ENCODE data around the gene FAM221A.
A peak's percentile ranks its signal among the peaks of the same experiment; 100 is the strongest.
"Not testable (repeated sequence)": the region's sequence is repeated elsewhere in the genome, so short reads cannot be mapped to it uniquely, and the experiment has no call there.

FAM221A gene

DNA sequence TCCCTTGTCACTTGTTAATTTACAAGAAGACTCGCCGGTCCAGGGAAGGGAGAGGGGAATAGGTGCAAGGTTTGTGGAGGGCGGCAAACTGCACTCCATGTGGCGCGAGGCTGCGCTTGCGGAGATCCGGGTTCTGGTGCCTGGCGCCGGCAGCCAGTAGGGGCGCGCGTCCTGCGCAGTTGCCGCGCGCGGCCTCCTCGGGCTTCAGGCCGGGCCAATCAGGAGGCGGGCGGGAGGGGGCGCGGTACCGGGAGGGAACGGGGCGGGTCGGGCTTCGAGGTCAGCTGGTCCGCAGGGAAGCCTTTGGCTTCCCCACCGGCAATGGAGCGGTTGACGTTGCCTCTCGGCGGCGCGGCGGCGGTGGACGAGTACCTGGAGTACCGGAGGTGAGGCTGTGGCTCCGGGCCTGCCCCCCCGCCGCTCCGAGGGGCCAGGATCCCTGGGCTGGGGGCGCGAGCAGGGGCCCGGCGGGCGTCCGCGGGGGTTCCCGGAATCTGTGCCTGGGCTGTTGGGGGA is at the start of gene FAM221A:
FAM221A (plus strand) TSS at position 302 of the 516 bp plus-strand sequence; CDS start at position 322, 20 bp downstream.
- H3K4me1 Mint-ChIP-seq: peaks cover 18% of the 10 kb centered on the region
- peak within 1 kb of the TSS; percentile 94 for H3K4me3 Mint-ChIP-seq
- H3K9me3 Mint-ChIP-seq: no peaks in the 10 kb centered on the region

GRCh38 chr7:23633417-23633816 is 46.6 kb upstream of the FAM221A start:
- H3K4me1 Mint-ChIP-seq: no peaks in the 10 kb centered on the region
- no peaks in the 10 kb centered on the region for H3K9me3 Mint-ChIP-seq
- H3K4me3 Mint-ChIP-seq: no peak overlapping the region
- no peaks in the 10 kb centered on the region for H3K27me3 Mint-ChIP-seq
- no peak overlapping the region for H3K27ac Mint-ChIP-seq
- H3K36me3 Mint-ChIP-seq: peaks cover 6% of the 10 kb centered on the region

More for the DNA sequence above, at the start of gene FAM221A:
- H3K27me3 Mint-ChIP-seq: no peaks in the 10 kb centered on the region
- peak within 1 kb of the TSS; percentile 79 for H3K27ac Mint-ChIP-seq
- no peaks in the 10 kb centered on the region for H3K36me3 Mint-ChIP-seq

- no peak overlapping the region for H3K4me3 Mint-ChIP-seq
- H3K9me3 Mint-ChIP-seq: no peaks in the 10 kb centered on the region
- no peaks in the 10 kb centered on the region for H3K4me1 Mint-ChIP-seq
- H3K27ac Mint-ChIP-seq: no peak overlapping the region
- H3K36me3 Mint-ChIP-seq: peaks cover 2% of the 10 kb centered on the region
- H3K27me3 Mint-ChIP-seq: no peaks in the 10 kb centered on the region
These were observed 34.2 kb upstream of the FAM221A start for GRCh38 chr7:23645822-23646221.

GRCh38 chr7:23653942-23654341 is 26.1 kb upstream of the FAM221A start:
- Mint-ChIP-seq H3K4me3 (no peak overlapping the region), H3K9me3 (peaks cover 31% of the 10 kb centered on the region), H3K36me3 (peaks cover 4% of the 10 kb centered on the region), H3K27ac (no peak overlapping the region), H3K4me1 (no peaks in the 10 kb centered on the region), H3K27me3 (peaks cover 2% of the 10 kb centered on the region)

GRCh38 chr7:23654508-23654907 is 25.5 kb upstream of the FAM221A start:
- Mint-ChIP-seq H3K4me1 (no peaks in the 10 kb centered on the region), H3K9me3 (peaks cover 31% of the 10 kb centered on the region), H3K27me3 (peaks cover 2% of the 10 kb centered on the region), H3K27ac (no peak overlapping the region), H3K4me3 (no peak overlapping the region), H3K36me3 (peaks cover 4% of the 10 kb centered on the region)

DNA sequence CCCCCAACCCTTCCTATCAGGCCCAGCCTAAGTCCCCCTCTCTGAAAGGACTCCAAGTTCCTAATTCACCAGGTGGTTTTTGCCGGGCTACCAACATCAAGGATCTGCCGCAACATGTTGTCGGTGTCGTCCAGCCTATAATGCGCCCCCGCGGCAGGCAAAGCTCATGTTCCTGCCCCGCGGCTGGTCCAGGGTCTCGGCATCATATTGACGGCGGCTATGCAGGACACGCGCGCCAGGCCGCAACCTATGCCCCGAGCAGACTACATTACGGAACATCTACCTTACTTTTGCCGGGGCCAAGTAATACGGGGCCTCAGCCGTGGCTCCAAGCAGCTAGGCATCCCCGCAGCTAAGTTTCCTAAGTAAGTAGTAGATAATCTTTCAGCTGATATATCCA is 24.6 kb upstream of the FAM221A start:
- no peaks in the 10 kb centered on the region for H3K4me1 Mint-ChIP-seq
- H3K36me3 Mint-ChIP-seq: peaks cover 4% of the 10 kb centered on the region
- no peak overlapping the region for H3K4me3 Mint-ChIP-seq
- no peak overlapping the region for H3K27ac Mint-ChIP-seq
- H3K27me3 Mint-ChIP-seq: peaks cover 2% of the 10 kb centered on the region
- H3K9me3 Mint-ChIP-seq: peaks cover 31% of the 10 kb centered on the region

- H3K27ac Mint-ChIP-seq: no peak overlapping the region
- H3K4me3 Mint-ChIP-seq: no peak overlapping the region
- peaks cover 28% of the 10 kb centered on the region for H3K9me3 Mint-ChIP-seq
- no peaks in the 10 kb centered on the region for H3K4me1 Mint-ChIP-seq
- H3K27me3 Mint-ChIP-seq: peaks cover 2% of the 10 kb centered on the region
- H3K36me3 Mint-ChIP-seq: peaks cover 2% of the 10 kb centered on the region
These were observed 21.1 kb upstream of the FAM221A start for GRCh38 chr7:23658831-23659427.

DNA sequence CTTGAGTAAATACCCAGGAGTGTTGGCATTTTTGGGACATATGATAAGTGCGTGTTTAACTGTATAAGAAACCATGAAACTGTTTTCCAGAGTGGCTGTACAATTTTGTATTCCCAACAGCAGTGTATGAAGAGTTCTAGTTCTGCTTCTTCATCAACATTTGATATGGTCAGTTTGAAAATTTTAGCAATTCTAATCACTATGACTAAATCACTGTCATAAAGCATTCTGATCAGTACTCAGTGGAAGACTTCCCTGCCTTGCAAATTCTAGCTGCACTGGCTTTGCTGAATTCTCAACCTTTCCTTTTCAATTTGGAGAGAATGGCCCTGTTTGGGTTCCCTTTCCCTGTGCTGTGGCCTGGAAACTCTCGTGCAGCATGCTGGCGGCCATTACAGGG is 18.6 kb upstream of the FAM221A start:
- peaks cover 11% of the 10 kb centered on the region for H3K9me3 Mint-ChIP-seq
- no peak overlapping the region for H3K27ac Mint-ChIP-seq
- no peak overlapping the region for H3K4me3 Mint-ChIP-seq
- peaks cover 2% of the 10 kb centered on the region for H3K27me3 Mint-ChIP-seq
- peaks cover 2% of the 10 kb centered on the region for H3K36me3 Mint-ChIP-seq
- H3K4me1 Mint-ChIP-seq: no peaks in the 10 kb centered on the region

DNA sequence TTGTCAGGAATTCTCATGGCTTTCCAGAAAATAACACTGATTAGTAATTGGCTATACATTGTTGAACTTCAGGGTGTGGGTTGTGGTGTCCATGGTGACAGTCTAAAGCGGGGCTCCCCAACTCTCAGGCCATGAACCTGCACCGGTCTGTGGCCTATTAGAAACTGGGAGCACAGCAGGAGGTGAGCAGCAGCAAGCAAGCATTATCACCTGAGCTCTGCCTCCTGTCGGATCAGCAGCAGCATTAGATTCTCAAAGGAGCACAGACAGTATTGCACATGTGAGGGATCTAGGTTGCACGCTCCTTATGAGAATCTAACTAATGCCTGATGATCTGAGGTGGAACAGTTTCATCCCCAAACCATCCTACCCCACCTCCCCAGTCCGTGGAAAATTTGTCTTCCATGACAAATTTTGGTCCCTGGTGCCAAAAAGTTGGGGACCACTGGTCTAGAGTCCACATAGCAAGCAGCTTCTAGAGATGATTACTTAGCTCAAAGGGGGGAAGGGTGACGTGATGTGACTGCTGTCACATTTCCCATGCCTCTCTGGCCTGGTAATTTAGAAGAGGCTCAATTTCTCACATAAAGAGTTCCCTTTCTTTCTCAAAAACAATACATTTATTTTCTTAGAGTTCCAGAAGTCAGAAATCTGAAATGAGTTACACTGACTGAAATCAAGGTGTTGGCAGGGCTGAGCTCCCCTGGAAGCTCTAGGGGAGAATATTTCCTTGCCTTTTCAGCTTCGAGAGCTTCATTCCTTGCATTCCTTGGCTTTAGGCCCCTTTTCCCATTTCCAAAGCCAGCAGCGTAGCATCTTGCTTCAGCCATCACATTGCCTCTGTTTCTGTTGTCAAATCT is 17.6 kb upstream of the FAM221A start:
- Mint-ChIP-seq H3K36me3 (no peaks in the 10 kb centered on the region), H3K9me3 (peaks cover 2% of the 10 kb centered on the region), H3K4me1 (no peaks in the 10 kb centered on the region), H3K4me3 (no peak overlapping the region), H3K27me3 (no peaks in the 10 kb centered on the region), H3K27ac (no peak overlapping the region)

DNA sequence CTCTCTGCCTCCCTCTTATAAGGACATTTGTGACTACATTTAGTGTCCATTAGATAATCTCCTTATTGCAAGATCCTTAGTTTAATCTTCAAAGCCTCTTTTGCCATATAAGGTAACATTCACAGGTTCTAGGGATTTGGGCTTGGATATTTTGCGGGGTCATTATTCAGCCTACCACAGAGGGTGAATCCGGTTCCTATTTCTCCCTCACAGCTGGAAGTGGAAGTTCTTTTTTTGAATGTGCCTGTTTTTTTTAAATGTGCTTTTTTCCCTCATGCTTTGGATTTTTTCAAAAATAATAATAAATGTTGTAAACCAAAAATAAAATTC is 17.1 kb upstream of the FAM221A start:
- H3K9me3 Mint-ChIP-seq: no peaks in the 10 kb centered on the region
- H3K4me3 Mint-ChIP-seq: no peak overlapping the region
- no peaks in the 10 kb centered on the region for H3K27me3 Mint-ChIP-seq
- no peaks in the 10 kb centered on the region for H3K36me3 Mint-ChIP-seq
- no peaks in the 10 kb centered on the region for H3K4me1 Mint-ChIP-seq
- H3K27ac Mint-ChIP-seq: no peak overlapping the region

DNA sequence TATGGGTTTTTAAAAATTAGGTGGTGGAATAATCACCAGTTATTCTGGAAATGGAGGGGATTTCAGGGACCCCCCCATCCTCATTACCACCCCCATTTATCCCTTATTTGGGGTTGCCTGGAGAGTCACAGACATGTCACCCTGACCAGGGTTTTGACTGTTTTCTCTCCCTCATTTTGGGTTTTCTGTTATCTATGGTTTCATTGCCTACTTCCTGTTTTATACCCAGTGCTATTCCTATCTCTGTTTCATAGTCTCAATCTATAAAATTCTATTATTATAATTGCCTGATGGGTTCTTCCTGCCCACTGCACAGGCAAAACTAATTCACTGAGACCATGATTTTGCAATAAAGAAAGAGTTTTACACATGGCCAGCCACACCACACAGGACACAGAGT is 15.9 kb upstream of the FAM221A start:
- no peaks in the 10 kb centered on the region for H3K27me3 Mint-ChIP-seq
- no peak overlapping the region for H3K4me3 Mint-ChIP-seq

GRCh38 chr7:23672033-23672432 is 8.0 kb upstream of the FAM221A start:
- Mint-ChIP-seq H3K4me3 (no peak overlapping the region), H3K27me3 (peaks cover 4% of the 10 kb centered on the region), H3K36me3 (no peaks in the 10 kb centered on the region), H3K9me3 (no peaks in the 10 kb centered on the region), H3K27ac (no peak overlapping the region), H3K4me1 (no peaks in the 10 kb centered on the region)

More for the DNA sequence above, 15.9 kb upstream of the FAM221A start:
- Mint-ChIP-seq H3K4me1 (no peaks in the 10 kb centered on the region), H3K9me3 (no peaks in the 10 kb centered on the region), H3K27ac (no peak overlapping the region), H3K36me3 (no peaks in the 10 kb centered on the region)

DNA sequence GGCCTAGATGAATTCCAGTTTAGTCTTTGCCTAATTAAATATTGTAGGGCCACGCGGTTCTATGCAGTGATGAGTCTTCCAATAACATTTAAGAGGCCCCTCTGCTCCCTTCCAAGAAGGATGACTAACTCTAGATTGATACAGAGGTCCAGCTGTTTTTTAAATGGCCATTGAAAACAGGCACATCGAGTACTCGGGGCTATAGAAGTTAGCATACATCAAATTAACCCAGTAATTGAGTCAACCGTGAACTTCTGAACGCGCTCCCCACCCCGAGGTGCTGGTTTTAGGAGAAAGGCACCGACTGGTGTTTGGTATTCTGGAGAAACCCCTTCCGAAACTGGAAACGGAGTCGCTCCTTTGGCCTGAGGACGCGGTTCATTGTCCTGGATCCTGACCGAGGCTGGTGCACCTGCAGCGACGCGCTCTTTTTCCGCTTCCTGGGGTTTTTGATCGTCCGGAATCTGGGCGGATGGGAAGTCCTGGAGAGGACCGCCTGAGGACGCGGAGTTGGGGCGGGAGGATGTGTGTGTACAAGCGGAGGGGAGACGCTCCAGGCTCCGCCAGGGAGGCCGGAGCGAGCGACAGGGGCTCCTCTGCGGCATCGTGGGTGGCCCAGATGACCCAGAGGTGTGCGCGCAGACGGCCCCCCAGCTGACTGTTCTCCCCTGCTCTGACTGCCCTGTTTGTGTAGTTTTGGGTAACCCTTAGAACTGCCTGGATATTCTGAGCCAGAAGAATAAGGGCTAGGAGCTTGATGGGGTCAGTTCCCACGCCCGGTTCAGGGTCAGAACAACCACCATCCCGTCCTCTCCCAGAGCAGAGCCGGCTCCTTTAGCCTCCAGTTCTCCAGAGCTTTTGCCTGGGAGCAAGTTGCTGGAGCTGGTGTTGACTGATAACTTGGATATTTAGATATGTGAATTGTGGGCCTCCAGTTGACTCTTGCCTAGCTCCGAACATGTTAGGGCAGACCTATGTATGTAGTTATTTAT is 711 bp downstream of the FAM221A start:
- Mint-ChIP-seq H3K27ac (no peak overlapping the region), H3K9me3 (no peaks in the 10 kb centered on the region), H3K36me3 (no peaks in the 10 kb centered on the region), H3K4me1 (peaks cover 18% of the 10 kb centered on the region), H3K4me3 (peak overlapping the region; percentile 94), H3K27me3 (no peaks in the 10 kb centered on the region)

- not testable (repeated sequence) for H3K27me3 Mint-ChIP-seq, H3K36me3 Mint-ChIP-seq, H3K9me3 Mint-ChIP-seq, H3K4me3 Mint-ChIP-seq, H3K27ac Mint-ChIP-seq
- peaks cover 16% of the 10 kb centered on the region for H3K4me1 Mint-ChIP-seq
These were observed 4.0 kb downstream of the FAM221A start for GRCh38 chr7:23684041-23684440.

GRCh38 chr7:23685731-23686130 is 5.7 kb downstream of the FAM221A start:
- H3K4me1 Mint-ChIP-seq: peaks cover 5% of the 10 kb centered on the region
- H3K4me3 Mint-ChIP-seq: no peak overlapping the region
- H3K36me3 Mint-ChIP-seq: peaks cover 2% of the 10 kb centered on the region
- no peaks in the 10 kb centered on the region for H3K27me3 Mint-ChIP-seq
- no peak overlapping the region for H3K27ac Mint-ChIP-seq
- no peaks in the 10 kb centered on the region for H3K9me3 Mint-ChIP-seq

Data from activated naive CD4-positive, alpha-beta T cell treated with anti-CD3 and anti-CD28 coated beads, Interleukin-2, amount 50 U/mL, for 24 hours (primary cell).